HG03108 (cell line): Measurements from ENCODE around the gene ALG1L2.
"Not testable (repeated sequence)": the region's sequence is repeated elsewhere in the genome, so short reads cannot be mapped to it uniquely, and the experiment has no call there.

Experiments used
- ATAC-seq: cut with Tn5 transposase; IDR thresholded peaks from one replicate; pipeline ENCODE4 v1.9.1; 2021; ENCODE audit warnings: moderate library complexity; ENCODE audit not compliant: unreplicated experiment

Gene ALG1L2

GRCh38 chr3:130122891-130123775 lies 41.5 kb downstream of the ALG1L2 start:
- not testable (repeated sequence) for ATAC-seq

GRCh38 chr3:130125406-130125805 lies 43.8 kb downstream of the ALG1L2 start:
- not testable (repeated sequence) for ATAC-seq

GRCh38 chr3:130136337-130136736 lies 54.7 kb downstream of the ALG1L2 start:
- not testable (repeated sequence) for ATAC-seq

- not testable (repeated sequence) for ATAC-seq
These were observed 56.1 kb downstream of the ALG1L2 start for GRCh38 chr3:130137685-130138084.

GRCh38 chr3:130138992-130139391 lies 57.4 kb downstream of the ALG1L2 start:
- ATAC-seq: not testable (repeated sequence)

- not testable (repeated sequence) for ATAC-seq
These were observed 59.1 kb downstream of the ALG1L2 start for GRCh38 chr3:130140756-130141155.

- not testable (repeated sequence) for ATAC-seq
These were observed 62.2 kb downstream of the ALG1L2 start for GRCh38 chr3:130143648-130144327.

GRCh38 chr3:130144328-130144650 lies 62.7 kb downstream of the ALG1L2 start:
- not testable (repeated sequence) for ATAC-seq

- not testable (repeated sequence) for ATAC-seq
These were observed 63.8 kb downstream of the ALG1L2 start for GRCh38 chr3:130145456-130145855.

GRCh38 chr3:130146465-130146864 lies 64.8 kb downstream of the ALG1L2 start:
- not testable (repeated sequence) for ATAC-seq
